Cardiac muscle cell (in vitro differentiated cells and primary cell): Measurements from ENCODE around the gene PEF1. TPM values are rescaled to one million over a fixed set of nuclear protein-coding genes. Genes with fewer than 3 reads are reported as not detected.

Source experiments
- DNase-seq, 2 donors: peaks; one replicate each; pipeline versions ENCODE4 v3.0.0 to v3.0.0-alpha.2; 2010 to 2017; ENCODE audit warnings: low read depth in 1 of 2, low spot score in 1 of 2
- H3K27ac ChIP-seq: fragments of 200-600 bp; sonication (generic); 2 replicates; pipeline ENCODE4 v1.5.1; 2016
- H3K27me3 ChIP-seq: fragments of 200-600 bp; sonication (generic); 2 replicates; pipeline ENCODE4 v1.6.0; 2016; ENCODE audit warnings: control low read depth
- H3K36me3 ChIP-seq: fragments of 200-600 bp; sonication (generic); 2 replicates; pipeline ENCODE4 v1.5.1; 2016; ENCODE audit warnings: control low read depth
- H3K4me1 ChIP-seq: fragments of 200-600 bp; sonication (generic); 2 replicates; pipeline ENCODE4 v1.8.1; 2017; ENCODE audit warnings: low read depth, mild to moderate bottlenecking, mixed run types
- H3K4me3 ChIP-seq: fragments of 200-600 bp; sonication (generic); 2 replicates; pipeline ENCODE4 v1.5.1; 2016; ENCODE audit warnings: mild to moderate bottlenecking
- H3K9me3 ChIP-seq: fragments of 200-600 bp; sonication (generic); 2 replicates; pipeline ENCODE4 v1.5.1; 2017; ENCODE audit warnings: low read depth, mild to moderate bottlenecking, control low read depth
- polyA plus RNA-seq: library from polyadenylated mRNA; unstranded; fragments of >200 nt; fragmentation: Nextera tagmentation; extraction: Ambion mirVana; gene quantifications from 2 replicates; pipeline ENCODE4 v1.2.1, GENCODE V29; 2016
- total RNA-seq: library from RNA; depleted of rRNA; stranded (reverse); fragments of >200 nt; gene quantifications from 2 replicates; pipeline ENCODE4 v1.2.3, GENCODE V29; 2016
- TF ChIP-seq, protein P1 (sequence below): IDR thresholded peaks from 2 replicates; pipeline ENCODE4 v1.5.1; 2012; ENCODE audit warnings: low read depth, mild to moderate bottlenecking, low read length

The PEF1 gene
- total and polyA plus RNA-seq, 2 experiments from 2014 or later: 89.3 to 97.8 TPM

DNA sequence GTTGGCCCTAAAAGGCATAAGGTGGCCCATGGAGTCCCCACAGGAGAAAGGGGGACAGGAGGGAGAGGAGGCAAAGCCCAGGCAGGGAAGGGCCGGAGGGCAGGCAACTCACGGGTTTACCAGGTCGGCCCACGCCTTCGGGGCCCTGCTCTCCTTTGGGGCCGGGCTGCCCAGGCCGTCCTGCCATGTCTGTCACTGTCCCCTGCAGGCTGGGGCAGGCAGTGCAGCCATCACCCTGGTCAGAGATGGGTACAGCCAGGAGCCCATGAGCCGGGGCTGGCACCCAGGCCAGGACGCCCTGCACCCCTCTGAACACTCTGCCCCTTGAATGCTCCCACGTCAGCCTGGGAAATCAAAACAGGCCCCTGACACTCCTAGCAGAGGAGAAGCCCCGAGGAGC lies 39.3 kb upstream of the PEF1 start:
- no peak overlapping the region for H3K4me3 ChIP-seq
- TF ChIP-seq, protein P1, sequence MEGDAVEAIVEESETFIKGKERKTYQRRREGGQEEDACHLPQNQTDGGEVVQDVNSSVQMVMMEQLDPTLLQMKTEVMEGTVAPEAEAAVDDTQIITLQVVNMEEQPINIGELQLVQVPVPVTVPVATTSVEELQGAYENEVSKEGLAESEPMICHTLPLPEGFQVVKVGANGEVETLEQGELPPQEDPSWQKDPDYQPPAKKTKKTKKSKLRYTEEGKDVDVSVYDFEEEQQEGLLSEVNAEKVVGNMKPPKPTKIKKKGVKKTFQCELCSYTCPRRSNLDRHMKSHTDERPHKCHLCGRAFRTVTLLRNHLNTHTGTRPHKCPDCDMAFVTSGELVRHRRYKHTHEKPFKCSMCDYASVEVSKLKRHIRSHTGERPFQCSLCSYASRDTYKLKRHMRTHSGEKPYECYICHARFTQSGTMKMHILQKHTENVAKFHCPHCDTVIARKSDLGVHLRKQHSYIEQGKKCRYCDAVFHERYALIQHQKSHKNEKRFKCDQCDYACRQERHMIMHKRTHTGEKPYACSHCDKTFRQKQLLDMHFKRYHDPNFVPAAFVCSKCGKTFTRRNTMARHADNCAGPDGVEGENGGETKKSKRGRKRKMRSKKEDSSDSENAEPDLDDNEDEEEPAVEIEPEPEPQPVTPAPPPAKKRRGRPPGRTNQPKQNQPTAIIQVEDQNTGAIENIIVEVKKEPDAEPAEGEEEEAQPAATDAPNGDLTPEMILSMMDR: peak; percentile 34
- no peaks in the 10 kb centered on the region for H3K36me3 ChIP-seq
- H3K27ac ChIP-seq: no peak overlapping the region
- peaks cover 20% of the 10 kb centered on the region for H3K4me1 ChIP-seq
- no peak for DNase-seq
- H3K27me3 ChIP-seq: no peaks in the 10 kb centered on the region
- no peaks in the 10 kb centered on the region for H3K9me3 ChIP-seq

DNA sequence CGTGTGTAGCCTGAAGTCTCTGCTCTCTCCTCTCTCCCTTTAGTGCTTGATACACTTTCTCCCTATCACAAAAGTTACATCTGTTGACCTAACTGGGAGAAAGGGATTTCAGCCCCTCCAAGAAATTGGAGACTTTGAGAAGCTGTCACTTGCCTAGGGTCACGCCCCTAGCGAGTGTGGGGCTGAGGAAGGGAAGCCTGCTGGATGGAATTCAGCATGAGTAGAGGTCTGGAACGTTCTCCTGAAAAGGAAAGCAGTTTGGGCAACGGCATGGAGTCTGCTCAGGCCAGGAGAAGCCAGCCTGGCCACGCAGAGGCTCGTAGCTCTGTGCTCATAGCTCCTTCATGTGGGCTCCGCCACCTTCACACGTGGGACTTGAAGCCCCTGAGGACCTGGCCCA lies 36.7 kb upstream of the PEF1 start:
- Histone ChIP-seq H3K27me3 (no peaks in the 10 kb centered on the region), H3K36me3 (no peaks in the 10 kb centered on the region), H3K4me1 (peaks cover 20% of the 10 kb centered on the region), H3K27ac (peak overlapping the region; percentile 79), H3K9me3 (no peaks in the 10 kb centered on the region), H3K4me3 (no peak overlapping the region)
- TF ChIP-seq, protein P1: peak; percentile 2
- peak; percentile 27 to 59 for DNase-seq

- no peak overlapping the region for H3K27ac ChIP-seq
- DNase-seq: no peak
- no peak overlapping the region for H3K4me3 ChIP-seq
- H3K4me1 ChIP-seq: peaks cover 26% of the 10 kb centered on the region
- TF ChIP-seq, protein P1: no peak
- no peaks in the 10 kb centered on the region for H3K9me3 ChIP-seq
- H3K36me3 ChIP-seq: no peaks in the 10 kb centered on the region
- no peaks in the 10 kb centered on the region for H3K27me3 ChIP-seq
Observed at GRCh38 chr1:31679676-31680230, 35.1 kb upstream of the PEF1 start.

- Histone ChIP-seq H3K36me3 (no peaks in the 10 kb centered on the region), H3K4me1 (peaks cover 32% of the 10 kb centered on the region), H3K4me3 (no peak overlapping the region), H3K27me3 (no peaks in the 10 kb centered on the region), H3K9me3 (no peaks in the 10 kb centered on the region), H3K27ac (no peak overlapping the region)
- DNase-seq: peak in 1 of 2 donors; percentile 25
- TF ChIP-seq, protein P1: no peak
Observed at GRCh38 chr1:31679091-31679490, 34.4 kb upstream of the PEF1 start.

- Histone ChIP-seq H3K27ac (no peak overlapping the region), H3K4me1 (peaks cover 35% of the 10 kb centered on the region)
Observed at GRCh38 chr1:31678681-31679080, 34.0 kb upstream of the PEF1 start.

More at GRCh38 chr1:31678681-31679080, 34.0 kb upstream of the PEF1 start:
- no peaks in the 10 kb centered on the region for H3K36me3 ChIP-seq
- TF ChIP-seq, protein P1: no peak
- DNase-seq: no peak
- no peak overlapping the region for H3K4me3 ChIP-seq
- no peaks in the 10 kb centered on the region for H3K27me3 ChIP-seq
- H3K9me3 ChIP-seq: no peaks in the 10 kb centered on the region
